Activated CD8-positive, alpha-beta memory T cell treated with anti-CD3 and anti-CD28 coated beads, Interleukin-2, amount 50 U/mL, for 1 hour (primary cell): ENCODE results near the gene CTTNBP2.

Experiments used
- DNase-seq: peaks from one replicate; pipeline ENCODE4 v3.0.0-alpha.2; 2020; ENCODE audit errors: extremely low read depth

The CTTNBP2 gene

GRCh38 chr7:117790251-117790650 lies 83.0 kb downstream of the CTTNBP2 start:
- no peak for DNase-seq

- no peak for DNase-seq
Measured at GRCh38 chr7:117785431-117785830, 87.8 kb downstream of the CTTNBP2 start.

DNA sequence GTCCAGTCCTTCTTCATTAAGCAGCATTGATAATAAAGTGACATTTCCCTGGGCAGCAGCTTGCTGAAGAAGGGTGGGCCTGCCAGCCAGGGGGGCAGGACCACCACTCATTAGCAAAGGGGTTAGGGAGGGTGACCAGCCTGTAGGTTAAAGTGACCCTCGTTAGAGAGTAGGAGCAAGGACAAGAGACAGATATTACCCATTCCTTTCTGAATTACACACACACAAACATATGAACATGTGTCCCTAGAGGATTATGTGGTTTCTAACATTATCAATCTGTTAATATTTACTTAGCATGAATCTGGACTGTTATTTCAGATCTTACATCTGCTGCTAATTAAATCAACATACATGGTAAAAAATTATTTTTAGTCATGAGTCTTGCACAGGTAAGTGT lies 88.9 kb downstream of the CTTNBP2 start:
- DNase-seq: no peak

DNA sequence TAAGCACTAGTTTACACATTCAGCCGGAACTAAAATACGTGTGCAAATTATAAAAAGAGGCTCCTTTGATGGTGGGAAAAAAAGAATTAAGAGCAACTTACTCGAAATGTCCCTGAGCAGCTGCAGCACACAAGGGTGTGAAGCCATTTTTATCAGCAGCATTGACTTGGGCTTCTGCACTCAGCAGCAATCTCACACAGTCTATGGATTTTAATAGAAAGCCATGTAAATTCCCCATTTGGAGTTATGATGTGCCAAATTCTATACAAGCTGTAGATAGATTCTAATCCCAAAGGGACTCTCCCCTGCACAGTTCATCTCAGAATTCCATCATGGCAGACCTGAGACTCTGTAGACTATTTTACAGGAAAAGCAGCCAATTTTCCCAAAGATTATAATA lies 90.5 kb downstream of the CTTNBP2 start:
- DNase-seq: no peak

GRCh38 chr7:117781707-117782106 lies 91.5 kb downstream of the CTTNBP2 start:
- DNase-seq: no peak

DNA sequence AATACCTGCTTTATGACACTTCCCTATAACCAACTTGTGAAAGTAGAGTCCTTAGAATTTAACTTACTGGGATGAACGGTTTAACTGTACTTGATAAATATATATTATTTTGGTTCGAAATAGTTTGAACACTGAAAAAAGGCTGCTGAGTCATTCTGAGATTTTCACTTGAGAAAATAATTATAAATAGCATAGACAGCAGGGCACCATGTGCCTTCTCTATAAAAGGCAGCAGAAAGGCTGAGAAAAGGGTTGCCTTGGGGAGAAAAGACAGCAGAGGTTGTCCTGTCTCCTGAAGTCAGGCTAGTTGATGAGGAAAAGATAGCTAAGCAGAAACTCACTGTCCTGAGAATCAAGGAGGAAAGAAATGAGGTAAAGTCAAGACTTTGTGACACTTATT lies 92.4 kb downstream of the CTTNBP2 start:
- no peak for DNase-seq

GRCh38 chr7:117777335-117778142 lies 95.7 kb downstream of the CTTNBP2 start:
- no peak for DNase-seq

GRCh38 chr7:117776224-117776623 lies 97.0 kb downstream of the CTTNBP2 start:
- no peak for DNase-seq

- no peak for DNase-seq
Measured at GRCh38 chr7:117775801-117776200, 97.4 kb downstream of the CTTNBP2 start.

DNA sequence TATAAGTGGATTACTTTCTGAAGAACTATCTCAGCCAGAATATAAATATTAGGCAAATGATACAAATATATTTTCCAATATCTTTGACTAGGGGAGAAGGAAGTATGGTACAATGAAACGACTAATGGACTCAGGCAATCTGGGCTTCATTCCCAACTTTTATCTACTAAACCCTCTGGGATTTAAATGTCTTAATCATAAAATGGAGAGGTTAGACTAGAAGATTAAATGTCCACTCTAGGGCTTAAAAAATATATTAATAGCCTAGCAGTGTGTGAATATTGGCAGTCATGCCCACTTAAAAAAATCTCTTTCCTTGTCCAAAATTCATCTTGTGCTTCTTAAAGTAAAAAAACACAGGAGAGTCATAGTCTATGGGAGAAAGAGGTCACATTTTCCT lies 98.3 kb downstream of the CTTNBP2 start:
- no peak for DNase-seq

DNA sequence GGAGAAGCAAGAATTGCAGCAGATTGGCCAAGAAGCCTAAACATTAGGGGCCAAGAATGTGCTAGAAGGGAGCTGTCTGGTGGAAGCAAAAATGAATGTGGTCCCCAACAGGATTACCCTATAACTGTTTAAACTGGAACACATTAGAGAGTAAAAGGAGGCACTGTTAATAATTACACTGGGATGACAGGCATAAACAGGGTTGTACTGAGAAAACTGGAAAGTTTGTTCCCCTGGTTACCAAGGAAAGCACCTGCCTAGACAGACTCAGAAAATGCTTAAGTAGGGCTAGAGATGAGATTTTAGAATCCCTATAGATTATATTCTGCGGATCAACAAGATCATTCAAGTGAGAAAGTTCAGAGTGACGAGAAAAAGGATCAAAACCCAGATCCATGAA lies 100.8 kb downstream of the CTTNBP2 start:
- DNase-seq: no peak

DNA sequence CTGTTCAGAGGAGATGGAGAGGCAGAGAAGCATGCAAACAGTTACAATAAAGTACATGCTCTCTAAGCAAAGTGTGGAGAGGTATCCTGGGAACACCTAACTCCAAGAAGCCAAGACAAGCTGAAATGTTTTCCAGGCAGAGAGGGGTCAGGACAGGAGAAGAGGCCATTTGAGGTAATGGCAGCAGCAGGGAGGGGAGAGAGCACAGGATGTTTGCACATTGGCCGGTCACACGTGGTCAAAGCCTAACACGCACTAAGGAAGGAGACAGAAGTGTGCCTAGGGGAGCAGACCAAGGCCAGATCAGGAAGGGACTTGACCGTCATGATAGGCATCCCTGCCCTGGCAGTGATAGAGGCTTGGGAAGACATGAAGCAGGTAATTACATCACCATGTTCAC lies 101.5 kb downstream of the CTTNBP2 start:
- no peak for DNase-seq

DNA sequence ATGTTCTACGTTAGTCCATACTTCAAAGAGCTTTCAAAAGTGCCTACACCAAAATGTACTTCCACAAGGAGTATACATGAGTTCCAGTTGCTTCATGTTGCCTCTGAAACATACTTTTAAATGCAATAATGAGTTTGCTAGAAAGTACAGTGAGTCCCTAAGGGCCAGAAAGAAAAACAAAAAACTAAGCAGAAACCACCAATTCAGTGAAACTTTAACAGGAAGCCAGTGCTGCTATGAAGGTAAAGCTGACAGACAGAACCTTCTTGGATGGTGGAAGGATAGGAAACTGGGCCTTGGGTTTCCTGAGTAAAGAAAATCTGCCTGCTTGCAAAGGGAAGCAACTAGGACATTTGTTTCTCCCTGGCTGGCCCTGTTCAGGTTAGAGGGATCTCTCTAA lies 104.2 kb downstream of the CTTNBP2 start:
- DNase-seq: no peak

- no peak for DNase-seq
Measured at GRCh38 chr7:117767951-117768350, 105.3 kb downstream of the CTTNBP2 start.

DNA sequence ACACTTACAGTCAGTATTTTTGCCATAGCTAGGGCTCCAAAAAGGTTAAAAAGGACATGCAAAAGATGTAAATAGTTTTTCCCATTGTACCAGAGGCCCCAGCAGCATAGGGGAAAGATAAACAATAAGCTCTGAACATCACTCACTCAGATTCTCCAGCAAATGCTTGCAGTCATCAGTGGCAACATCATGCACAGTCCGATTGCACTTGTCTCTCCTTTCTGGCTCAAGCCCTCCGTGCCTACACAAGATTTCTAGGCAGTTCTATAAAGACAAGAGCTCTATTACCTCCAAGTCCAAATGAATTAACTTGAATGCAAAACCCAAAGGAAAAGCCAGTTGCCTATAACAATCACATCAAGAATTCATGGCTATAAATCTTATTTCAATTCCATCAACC lies 106.3 kb downstream of the CTTNBP2 start:
- no peak for DNase-seq

DNA sequence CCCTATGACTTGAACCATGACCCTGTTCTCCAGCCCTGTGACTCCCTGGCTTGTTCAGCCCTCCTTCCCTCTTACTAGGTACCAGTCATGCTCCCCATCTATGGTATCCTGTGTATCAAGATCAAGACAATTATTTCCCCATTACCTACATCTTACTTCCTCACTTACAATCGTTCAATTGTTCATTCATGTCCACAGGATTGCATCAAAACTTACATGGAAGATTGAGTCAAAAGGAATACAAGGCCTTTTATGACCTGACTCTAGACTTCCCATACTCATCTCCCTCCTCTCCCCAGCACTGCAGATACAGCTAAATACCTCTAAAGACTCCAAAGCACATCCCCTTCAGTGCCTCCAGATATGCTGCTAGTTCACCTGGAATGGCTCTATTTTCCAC lies 109.2 kb downstream of the CTTNBP2 start:
- no peak for DNase-seq

- DNase-seq: no peak
Measured at GRCh38 chr7:117762055-117762454, 111.2 kb downstream of the CTTNBP2 start.

GRCh38 chr7:117759950-117760640 lies 113.1 kb downstream of the CTTNBP2 start:
- no peak for DNase-seq

GRCh38 chr7:117757440-117757839 lies 115.8 kb downstream of the CTTNBP2 start:
- DNase-seq: no peak

DNA sequence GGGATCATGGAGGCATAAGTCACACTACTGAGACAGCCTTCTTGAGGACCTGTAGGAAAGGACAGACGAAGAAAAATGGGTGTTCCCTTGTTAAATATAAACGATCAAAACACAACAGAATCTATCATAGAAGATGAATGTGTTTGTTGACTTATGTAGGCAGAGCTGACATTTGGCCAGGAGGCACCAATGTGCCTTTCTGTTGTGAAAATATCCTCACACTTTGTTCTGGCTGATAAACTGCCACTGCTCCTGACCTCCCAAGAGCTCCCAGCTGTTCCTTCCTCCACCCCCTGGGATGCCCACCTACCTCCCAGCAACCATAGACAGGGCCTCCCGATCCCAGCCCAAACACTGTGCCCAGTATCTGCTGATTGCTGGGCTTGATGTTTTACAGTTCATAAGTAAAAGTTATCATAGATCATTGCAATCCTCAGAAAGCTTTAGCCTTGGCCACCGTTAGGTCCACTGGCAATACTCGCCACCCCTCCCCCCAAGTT lies 116.6 kb downstream of the CTTNBP2 start:
- DNase-seq: no peak

DNA sequence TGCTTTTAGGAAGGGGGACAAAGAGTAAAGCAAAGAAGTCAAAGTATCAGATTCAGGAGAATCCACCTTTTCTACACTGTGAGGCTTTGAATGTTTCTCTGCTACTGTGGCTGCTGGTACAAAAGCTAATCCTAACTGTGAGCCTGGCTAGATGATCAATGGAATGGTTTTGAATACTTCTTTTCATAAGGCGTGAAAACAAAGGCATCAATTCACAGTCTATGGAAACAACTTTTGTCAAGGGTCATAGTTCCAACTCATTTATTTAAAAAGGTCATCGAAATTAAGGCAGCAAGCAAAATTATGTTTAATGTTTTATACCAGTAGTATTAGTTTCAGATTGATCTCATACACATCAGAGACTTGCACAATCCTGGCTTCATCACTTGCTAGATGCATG lies 118.1 kb downstream of the CTTNBP2 start:
- no peak for DNase-seq

DNA sequence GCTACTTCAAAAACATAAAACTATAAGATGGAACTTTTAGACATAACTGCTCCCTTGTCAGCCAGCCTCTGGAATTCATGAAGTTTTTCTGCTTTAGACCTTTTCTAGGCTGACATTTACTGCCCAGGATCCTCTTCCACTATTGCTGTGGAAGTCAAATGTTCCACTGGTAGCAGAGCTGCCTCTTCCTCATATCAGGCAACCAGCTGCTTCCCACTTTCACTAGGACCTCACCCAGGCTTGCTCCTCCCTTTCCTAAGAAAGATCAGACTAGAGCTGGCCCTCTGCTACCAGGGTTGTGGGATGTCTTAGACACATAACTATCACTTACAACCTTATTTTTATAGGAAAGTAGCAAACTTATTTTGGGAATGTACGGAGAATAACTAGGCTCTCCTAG lies 121.5 kb downstream of the CTTNBP2 start:
- DNase-seq: no peak
